HepG2 (cell line): ENCODE data around the gene IRF2BPL. TPM values are rescaled to one million over a fixed set of nuclear protein-coding genes. Genes with fewer than 3 reads are reported as not detected.

Experiments
- ARNTL ChIP-seq: sonication (generic); formaldehyde crosslinking; IDR thresholded peaks from 2 replicates; pipeline ENCODE4 v1.4.0; 2020; ENCODE audit warnings: mild to moderate bottlenecking, missing genetic modification reagents
- HOXA3 ChIP-seq: sonication (generic); formaldehyde crosslinking; IDR thresholded peaks from 2 replicates; pipeline ENCODE4 v1.5.0; 2020; ENCODE audit warnings: missing genetic modification reagents
- MYC ChIP-seq: sonication (generic); formaldehyde crosslinking; IDR thresholded peaks from 2 replicates; pipeline ENCODE4 v1.9.0; 2021; ENCODE audit warnings: missing genetic modification reagents, borderline replicate concordance
- SIN3B ChIP-seq: fragments of 150-350 bp; IDR thresholded peaks from 2 replicates; pipeline ENCODE4 v1.6.1; 2014; ENCODE audit warnings: low read length
- ZNF138 ChIP-seq: sonication (generic); formaldehyde crosslinking; IDR thresholded peaks from 2 replicates; pipeline ENCODE4 v1.5.0; 2020; ENCODE audit warnings: mild to moderate bottlenecking, low read depth, missing genetic modification reagents
- polyA plus RNA-seq, 8 experiments: library from polyadenylated mRNA; depleted of rRNA in 3 of 8; stranded (reverse) in 7 of 8; unstranded in 1 of 8; fragments of >200 nt; fragmentation: Illumina TruSeq in 4 of 8; extraction: Trizol in 4 of 8; gene quantifications; 2 replicates each; pipeline versions ENCODE4 v1.2.1 to v1.2.3, GENCODE V29; 2011 to 2016; ENCODE audit warnings: low read depth in 4 of 8, missing spikeins in 1 of 8, mixed read lengths in 1 of 8; ENCODE audit not compliant: insufficient read depth in 1 of 8
- total RNA-seq, 5 experiments: library from RNA; depleted of rRNA; stranded (reverse); fragments of >200 nt; fragmentation: Illumina TruSeq; extraction: Trizol; gene quantifications; 2 replicates each; pipeline ENCODE4 v1.2.3, GENCODE V29; 2016; ENCODE audit warnings: low read depth in 1 of 5
- TF ChIP-seq, protein P1 (sequence below): sonication (generic); formaldehyde crosslinking; IDR thresholded peaks from one replicate; pipeline ENCODE4 v1.5.1; 2020; ENCODE audit warnings: mild to moderate bottlenecking, missing genetic modification reagents; ENCODE audit errors: not compliant biosample characterization
- TF ChIP-seq, protein P2 (sequence below): IDR thresholded peaks from 2 replicates; pipeline ENCODE4 v1.6.1; 2012; ENCODE audit warnings: low read depth, low read length, improper control_type of control experiment
- TF ChIP-seq, protein P3 (sequence below): sonication (generic); formaldehyde crosslinking; IDR thresholded peaks from 2 replicates; pipeline ENCODE4 v1.5.0; 2020; ENCODE audit warnings: mild to moderate bottlenecking, low read depth, missing genetic modification reagents, borderline replicate concordance
- TF ChIP-seq, protein P4 (sequence below): sonication (generic); formaldehyde crosslinking; IDR thresholded peaks from 2 replicates; pipeline ENCODE4 v1.4.0; 2020; ENCODE audit warnings: missing genetic modification reagents

Gene IRF2BPL
- total and polyA plus RNA-seq, 2 of the 13 experiments (the other 11 are each of a cell fraction or from before 2014, with no cell fraction given) = 6.6 to 8.4 TPM

DNA sequence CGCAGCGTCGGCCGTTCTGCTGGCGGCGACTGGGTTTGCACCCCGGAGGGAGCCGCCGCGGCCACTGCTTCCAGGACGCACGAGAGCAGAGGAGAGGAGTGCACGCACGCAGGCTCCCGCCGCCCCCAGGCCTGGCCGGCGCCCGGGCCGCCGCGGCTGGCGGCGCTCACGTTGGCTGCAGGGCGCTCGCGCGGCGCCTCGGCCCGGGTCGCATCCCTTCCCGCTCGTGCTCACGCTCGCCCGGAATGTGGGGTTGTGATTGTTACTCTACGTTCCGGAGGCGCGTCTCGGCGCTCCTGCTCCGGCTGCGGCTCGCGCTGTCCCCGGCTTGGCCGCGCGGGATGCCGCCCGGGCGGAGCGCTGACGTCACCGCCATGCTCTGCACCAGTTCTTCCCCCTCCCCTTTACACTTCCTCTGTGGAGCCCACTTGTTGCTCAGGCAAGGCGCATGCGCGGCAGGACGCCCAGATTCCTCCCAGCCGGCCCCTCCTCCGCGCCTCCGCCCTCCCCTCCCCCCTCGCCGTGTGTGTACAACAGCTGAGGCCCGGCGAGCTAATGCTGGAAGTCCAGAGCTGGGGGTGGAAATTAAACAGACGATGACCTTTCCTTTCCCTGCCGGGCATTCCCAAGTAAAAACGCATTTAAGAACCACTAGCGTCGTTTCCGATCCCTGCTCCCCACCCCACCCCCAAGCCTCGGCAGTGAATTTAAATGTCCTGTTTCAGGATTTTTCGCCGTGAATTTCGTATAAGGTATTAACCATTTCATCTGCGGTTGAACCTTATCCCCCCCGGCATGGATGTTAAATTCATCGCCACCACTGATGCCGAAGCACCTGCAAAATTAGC, at the start of gene IRF2BPL (continued):
- TF ChIP-seq, protein P1, sequence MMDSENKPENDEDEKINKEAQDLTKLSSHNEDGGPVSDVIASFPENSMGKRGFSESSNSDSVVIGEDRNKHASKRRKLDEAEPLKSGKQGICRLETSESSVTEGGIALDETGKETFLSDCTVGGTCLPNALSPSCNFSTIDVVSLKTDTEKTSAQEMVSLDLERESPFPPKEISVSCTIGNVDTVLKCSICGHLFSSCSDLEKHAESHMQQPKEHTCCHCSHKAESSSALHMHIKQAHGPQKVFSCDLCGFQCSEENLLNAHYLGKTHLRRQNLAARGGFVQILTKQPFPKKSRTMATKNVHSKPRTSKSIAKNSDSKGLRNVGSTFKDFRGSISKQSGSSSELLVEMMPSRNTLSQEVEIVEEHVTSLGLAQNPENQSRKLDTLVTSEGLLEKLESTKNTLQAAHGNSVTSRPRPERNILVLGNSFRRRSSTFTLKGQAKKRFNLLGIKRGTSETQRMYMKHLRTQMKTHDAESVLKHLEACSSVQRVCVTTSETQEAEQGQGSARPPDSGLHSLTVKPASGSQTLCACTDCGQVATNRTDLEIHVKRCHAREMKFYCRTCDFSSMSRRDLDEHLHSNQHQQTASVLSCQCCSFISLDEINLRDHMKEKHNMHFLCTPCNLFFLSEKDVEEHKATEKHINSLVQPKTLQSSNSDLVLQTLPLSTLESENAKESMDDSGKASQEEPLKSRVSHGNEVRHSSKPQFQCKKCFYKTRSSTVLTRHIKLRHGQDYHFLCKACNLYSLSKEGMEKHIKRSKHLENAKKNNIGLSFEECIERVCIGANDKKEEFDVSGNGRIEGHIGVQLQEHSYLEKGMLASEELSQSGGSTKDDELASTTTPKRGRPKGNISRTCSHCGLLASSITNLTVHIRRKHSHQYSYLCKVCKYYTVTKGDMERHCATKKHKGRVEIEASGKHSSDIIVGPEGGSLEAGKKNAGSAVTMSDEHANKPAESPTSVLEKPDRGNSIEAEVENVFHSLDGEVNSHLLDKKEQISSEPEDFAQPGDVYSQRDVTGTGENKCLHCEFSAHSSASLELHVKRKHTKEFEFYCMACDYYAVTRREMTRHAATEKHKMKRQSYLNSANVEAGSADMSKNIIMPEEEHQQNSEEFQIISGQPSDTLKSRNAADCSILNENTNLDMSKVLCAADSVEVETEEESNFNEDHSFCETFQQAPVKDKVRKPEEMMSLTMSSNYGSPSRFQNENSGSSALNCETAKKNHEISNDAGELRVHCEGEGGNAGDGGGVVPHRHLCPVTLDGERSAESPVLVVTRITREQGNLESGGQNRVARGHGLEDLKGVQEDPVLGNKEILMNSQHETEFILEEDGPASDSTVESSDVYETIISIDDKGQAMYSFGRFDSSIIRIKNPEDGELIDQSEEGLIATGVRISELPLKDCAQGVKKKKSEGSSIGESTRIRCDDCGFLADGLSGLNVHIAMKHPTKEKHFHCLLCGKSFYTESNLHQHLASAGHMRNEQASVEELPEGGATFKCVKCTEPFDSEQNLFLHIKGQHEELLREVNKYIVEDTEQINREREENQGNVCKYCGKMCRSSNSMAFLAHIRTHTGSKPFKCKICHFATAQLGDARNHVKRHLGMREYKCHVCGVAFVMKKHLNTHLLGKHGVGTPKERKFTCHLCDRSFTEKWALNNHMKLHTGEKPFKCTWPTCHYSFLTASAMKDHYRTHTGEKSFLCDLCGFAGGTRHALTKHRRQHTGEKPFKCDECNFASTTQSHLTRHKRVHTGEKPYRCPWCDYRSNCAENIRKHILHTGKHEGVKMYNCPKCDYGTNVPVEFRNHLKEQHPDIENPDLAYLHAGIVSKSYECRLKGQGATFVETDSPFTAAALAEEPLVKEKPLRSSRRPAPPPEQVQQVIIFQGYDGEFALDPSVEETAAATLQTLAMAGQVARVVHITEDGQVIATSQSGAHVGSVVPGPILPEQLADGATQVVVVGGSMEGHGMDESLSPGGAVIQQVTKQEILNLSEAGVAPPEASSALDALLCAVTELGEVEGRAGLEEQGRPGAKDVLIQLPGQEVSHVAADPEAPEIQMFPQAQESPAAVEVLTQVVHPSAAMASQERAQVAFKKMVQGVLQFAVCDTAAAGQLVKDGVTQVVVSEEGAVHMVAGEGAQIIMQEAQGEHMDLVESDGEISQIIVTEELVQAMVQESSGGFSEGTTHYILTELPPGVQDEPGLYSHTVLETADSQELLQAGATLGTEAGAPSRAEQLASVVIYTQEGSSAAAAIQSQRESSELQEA (CRISPR knock-in tag) = peak; percentile 54
- TF ChIP-seq ZNF138 (CRISPR knock-in tag) (peak; percentile 63; the same call in 1 of the 2 replicates), MYC (CRISPR knock-in tag) (peak; percentile 85), SIN3B (no peak), ARNTL (CRISPR knock-in tag) (peak; percentile 67; the same call in 1 of the 2 replicates), HOXA3 (peak; percentile 88)
- TF ChIP-seq, protein P2, sequence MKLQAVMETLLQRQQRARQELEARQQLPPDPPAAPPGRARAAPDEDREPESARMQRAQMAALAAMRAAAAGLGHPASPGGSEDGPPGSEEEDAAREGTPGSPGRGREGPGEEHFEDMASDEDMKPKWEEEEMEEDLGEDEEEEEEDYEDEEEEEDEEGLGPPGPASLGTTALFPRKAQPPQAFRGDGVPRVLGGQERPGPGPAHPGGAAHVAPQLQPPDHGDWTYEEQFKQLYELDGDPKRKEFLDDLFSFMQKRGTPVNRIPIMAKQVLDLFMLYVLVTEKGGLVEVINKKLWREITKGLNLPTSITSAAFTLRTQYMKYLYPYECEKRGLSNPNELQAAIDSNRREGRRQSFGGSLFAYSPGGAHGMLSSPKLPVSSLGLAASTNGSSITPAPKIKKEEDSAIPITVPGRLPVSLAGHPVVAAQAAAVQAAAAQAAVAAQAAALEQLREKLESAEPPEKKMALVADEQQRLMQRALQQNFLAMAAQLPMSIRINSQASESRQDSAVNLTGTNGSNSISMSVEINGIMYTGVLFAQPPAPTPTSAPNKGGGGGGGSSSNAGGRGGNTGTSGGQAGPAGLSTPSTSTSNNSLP = peak; percentile 59; the same call in 1 of the 2 replicates
- TF ChIP-seq, protein P3, sequence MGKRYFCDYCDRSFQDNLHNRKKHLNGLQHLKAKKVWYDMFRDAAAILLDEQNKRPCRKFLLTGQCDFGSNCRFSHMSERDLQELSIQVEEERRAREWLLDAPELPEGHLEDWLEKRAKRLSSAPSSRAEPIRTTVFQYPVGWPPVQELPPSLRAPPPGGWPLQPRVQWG (CRISPR knock-in tag) = no peak
- TF ChIP-seq, protein P4, sequence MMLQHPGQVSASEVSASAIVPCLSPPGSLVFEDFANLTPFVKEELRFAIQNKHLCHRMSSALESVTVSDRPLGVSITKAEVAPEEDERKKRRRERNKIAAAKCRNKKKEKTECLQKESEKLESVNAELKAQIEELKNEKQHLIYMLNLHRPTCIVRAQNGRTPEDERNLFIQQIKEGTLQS (CRISPR knock-in tag) = peak; percentile 92
